ENCODE measurements around the gene TFF1.
"Not testable (repeated sequence)": the region's sequence is repeated elsewhere in the genome, so short reads cannot be mapped to it uniquely, and the experiment has no call there.

TFF1 gene

GRCh38 chr21:42366292-42367010, at the start of gene TFF1:
TSS of gene TFF1 (minus strand) at chr21:42366535. CDS start at chr21:42366495, 40 bp downstream.
- no peak for DNase-seq

- no peak for DNase-seq
Measured at GRCh38 chr21:42414928-42415769, 48.8 kb upstream of the TFF1 start.

DNA sequence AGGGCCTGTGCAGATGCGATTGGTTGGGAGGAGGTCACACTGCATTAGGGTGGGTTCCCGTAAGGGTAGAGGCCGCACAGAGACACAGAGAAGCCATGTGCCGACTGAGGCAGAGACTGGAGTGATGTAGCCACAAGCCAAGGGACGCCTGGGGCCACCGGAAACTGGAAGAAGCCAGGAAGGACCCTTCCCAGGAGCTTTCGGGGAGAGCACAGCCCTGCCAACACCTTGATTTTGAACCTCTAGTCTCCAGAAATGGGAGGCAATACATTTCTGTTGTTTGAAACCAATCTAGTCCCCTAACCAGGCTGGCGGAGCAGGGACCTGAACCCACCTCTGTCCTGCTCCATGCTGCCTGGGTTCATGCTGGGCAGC, 48.2 kb upstream of the TFF1 start:
- DNase-seq, result no peak

DNA sequence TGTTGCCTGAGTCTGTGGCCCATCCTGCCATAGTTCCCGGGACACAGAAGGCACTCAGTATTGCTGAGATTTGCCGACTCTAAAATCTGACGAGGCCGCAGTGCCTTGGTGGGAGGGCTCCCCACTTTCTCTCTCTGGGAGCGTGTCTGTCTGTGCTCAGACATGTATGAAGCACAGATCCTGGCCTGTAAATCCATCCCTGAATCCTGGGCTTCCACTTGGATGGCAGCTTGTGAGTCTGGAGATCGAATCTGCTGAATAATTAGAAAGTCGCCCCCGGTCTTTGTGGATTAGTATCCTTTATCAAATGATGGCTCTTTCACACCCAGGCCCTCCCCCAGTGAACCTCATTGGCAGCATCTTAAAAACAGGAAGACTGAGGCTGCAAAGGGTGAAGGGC, 47.7 kb upstream of the TFF1 start:
- DNase-seq, result no peak

- no peak for DNase-seq
Measured at GRCh38 chr21:42413500-42413899, 47.2 kb upstream of the TFF1 start.

DNA sequence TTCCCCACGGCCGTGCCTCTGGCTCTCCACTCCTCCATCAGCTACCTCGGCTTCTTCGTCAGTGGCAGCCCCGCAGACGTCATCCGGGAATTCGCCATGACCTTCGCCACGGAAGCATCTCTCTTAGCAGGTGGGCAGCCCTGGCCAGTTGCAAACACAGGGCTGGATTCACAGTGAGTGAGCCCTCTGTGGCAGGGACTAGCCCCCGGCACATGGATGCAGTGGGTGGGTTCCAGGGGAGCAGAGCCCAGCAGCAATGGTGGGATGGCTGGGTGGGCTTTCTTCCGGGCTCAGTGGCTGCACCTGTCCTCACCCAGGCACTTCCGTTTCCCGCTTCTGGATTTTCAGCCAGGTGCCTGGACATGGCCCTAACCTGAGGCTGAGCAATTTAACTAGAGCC, 46.8 kb upstream of the TFF1 start:
- DNase-seq, result no peak

- no peak for DNase-seq
Measured at GRCh38 chr21:42412636-42412933, 46.2 kb upstream of the TFF1 start.

- DNase-seq, result no peak
Measured at GRCh38 chr21:42411891-42412635, 45.7 kb upstream of the TFF1 start.

GRCh38 chr21:42411197-42411869, 45.0 kb upstream of the TFF1 start:
- no peak for DNase-seq

GRCh38 chr21:42409366-42409765, 43.0 kb upstream of the TFF1 start:
- no peak for DNase-seq

GRCh38 chr21:42408718-42409117, 42.4 kb upstream of the TFF1 start:
- not testable (repeated sequence) for DNase-seq

- no peak for DNase-seq
Measured at GRCh38 chr21:42407476-42407875, 41.1 kb upstream of the TFF1 start.

GRCh38 chr21:42406866-42407265, 40.5 kb upstream of the TFF1 start:
- no peak for DNase-seq

GRCh38 chr21:42406201-42406621, 39.9 kb upstream of the TFF1 start:
- DNase-seq, result no peak

- DNase-seq, result no peak
Measured at GRCh38 chr21:42405064-42406013, 39.0 kb upstream of the TFF1 start.

DNA sequence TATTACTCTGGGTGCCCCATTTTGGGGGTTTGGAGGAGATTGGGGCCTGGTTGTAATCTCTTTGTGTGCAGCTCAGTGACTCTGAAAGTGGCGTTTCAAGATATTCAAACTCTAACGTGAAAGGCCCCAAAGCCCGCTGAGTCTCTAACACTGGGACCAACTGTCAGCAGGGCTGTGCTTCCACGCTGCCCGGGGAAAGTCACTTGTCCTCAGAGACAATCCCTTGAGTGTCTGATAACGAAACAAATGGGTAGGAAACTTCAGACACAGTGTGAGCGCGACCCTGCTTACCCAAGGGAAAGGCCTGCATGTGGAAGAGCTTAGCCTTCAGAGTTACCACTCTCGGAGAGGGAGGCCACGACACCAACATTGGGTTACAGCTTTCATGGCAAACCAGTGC, 38.2 kb upstream of the TFF1 start:
- no peak for DNase-seq

DNA sequence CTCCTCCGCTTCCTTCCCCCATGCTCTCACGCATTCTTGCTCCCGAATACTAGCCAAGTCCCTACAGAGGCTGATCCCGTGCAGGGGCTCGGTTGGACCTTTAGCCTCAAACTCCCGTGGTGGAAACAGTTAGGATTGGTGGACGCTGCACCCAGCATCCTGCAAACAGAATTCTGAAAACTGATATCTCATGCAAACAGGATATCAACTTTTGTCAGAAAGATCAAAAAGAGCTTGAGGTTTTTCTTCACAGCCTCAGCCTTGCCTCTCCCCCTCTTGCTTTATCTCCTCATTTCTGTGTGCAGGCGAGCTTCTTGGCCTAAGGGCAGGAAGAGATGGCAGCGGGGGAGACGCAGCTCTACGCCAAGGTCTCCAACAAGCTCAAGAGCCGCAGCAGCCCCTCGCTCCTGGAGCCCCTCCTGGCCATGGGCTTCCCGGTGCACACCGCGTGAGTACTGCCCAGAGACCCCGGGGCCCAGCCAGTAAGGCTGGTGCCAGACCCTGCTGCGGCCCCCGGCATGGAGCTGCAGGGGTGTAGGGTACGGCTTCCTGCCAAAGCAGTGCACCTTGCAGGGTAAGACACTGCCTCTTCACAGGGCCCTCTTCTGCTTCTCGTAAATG, 37.4 kb upstream of the TFF1 start, which contains the start of gene UBASH3A:
Gene UBASH3A (plus strand): TSS at position 292 of the 621 bp plus-strand sequence. CDS start 44 bp downstream, at position 336.
- no peak for DNase-seq

DNA sequence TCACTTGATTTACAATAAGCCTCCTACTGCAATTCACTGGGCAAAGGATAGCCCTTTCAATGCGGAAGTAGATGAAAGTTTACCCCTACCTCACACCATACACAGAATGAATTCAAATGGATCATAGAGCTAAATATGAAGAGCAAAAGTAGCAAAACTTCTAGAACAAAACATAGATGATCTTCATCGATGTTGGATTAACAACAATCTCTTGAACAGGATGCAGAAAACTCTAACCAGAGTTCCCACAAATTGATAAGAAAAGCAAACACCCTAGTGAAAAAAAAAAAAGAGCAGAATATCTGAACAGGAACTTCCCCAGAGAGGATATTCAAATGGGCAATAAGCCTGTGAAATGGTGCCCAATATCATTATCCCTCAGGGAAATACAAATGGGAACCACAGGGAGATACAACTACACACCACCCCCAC, 35.5 kb upstream of the TFF1 start:
- no peak for DNase-seq

GRCh38 chr21:42401154-42401553, 34.8 kb upstream of the TFF1 start:
- no peak for DNase-seq

GRCh38 chr21:42400525-42400924, 34.2 kb upstream of the TFF1 start:
- no peak for DNase-seq

- DNase-seq, result no peak
Measured at GRCh38 chr21:42398436-42399028, 32.2 kb upstream of the TFF1 start.

All from femur (tissue), 1 donor.